Measurements from ENCODE around the gene TET2. TPM values are rescaled to one million over a fixed set of nuclear protein-coding genes. Genes with fewer than 3 reads are reported as not detected.

The TET2 gene
- total RNA-seq, 2 experiments from 2014 or later: 0.19 TPM; not detected in 1

DNA sequence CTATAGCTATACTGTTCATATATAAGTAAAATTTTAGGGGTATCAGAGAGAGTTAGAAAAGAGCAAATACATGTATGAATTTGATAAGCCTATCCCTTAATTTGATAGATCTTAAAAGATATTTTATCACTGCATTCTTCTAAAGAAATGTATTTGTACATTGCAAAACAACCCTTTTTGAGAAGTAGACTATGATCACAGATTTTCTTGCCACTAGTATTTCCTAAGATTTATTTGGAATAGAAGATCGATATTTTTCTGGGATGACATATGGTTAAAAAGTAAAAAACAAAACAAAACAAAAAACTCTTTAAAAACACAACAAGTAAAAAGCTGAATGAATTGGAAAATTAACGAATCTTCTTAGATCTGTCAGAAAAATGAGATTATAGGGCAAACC is 27.4 kb downstream of the TET2 start:
- Histone ChIP-seq H3K4me3 (ENCODE audit: low read depth, low read length, poor library complexity, severe bottlenecking) (no peak overlapping the region), H3K27ac (ENCODE audit: low read depth, low read length, poor library complexity, severe bottlenecking) (no peak overlapping the region), H3K4me1 (ENCODE audit: insufficient read depth, low read length, poor library complexity, severe bottlenecking) (no peaks in the 10 kb centered on the region), H4K20me1 (ENCODE audit: insufficient read depth, low read length) (no peaks in the 10 kb centered on the region), H3K4me2 (ENCODE audit: low read length) (no peak overlapping the region), H3K79me2 (ENCODE audit: insufficient read depth, low read depth, low read length) (no peaks in the 10 kb centered on the region), H2AFZ (ENCODE audit: low read length) (no peak overlapping the region), H3K36me3 (ENCODE audit: insufficient read depth, low read length) (no peaks in the 10 kb centered on the region), H3K9me2 (ENCODE audit: insufficient read depth, low read length) (no peaks in the 10 kb centered on the region), H3K9me3 (ENCODE audit: low read length) (no peaks in the 10 kb centered on the region)
- ChIA-PET POLR2A (interaction anchor here (0.7 kb wide), 1 partner anchor 102 kb away, joined by 3 read pairs; no protein-coding TSS in a partner anchor), CTCF (ENCODE audit: unreplicated experiment) (no interaction called here)
- BruUV-seq (replicated peaks): no TSS peak
- no peak for DNase-seq (ENCODE audit: low spot score)
- TF ChIP-seq, protein P1, sequence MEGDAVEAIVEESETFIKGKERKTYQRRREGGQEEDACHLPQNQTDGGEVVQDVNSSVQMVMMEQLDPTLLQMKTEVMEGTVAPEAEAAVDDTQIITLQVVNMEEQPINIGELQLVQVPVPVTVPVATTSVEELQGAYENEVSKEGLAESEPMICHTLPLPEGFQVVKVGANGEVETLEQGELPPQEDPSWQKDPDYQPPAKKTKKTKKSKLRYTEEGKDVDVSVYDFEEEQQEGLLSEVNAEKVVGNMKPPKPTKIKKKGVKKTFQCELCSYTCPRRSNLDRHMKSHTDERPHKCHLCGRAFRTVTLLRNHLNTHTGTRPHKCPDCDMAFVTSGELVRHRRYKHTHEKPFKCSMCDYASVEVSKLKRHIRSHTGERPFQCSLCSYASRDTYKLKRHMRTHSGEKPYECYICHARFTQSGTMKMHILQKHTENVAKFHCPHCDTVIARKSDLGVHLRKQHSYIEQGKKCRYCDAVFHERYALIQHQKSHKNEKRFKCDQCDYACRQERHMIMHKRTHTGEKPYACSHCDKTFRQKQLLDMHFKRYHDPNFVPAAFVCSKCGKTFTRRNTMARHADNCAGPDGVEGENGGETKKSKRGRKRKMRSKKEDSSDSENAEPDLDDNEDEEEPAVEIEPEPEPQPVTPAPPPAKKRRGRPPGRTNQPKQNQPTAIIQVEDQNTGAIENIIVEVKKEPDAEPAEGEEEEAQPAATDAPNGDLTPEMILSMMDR (conservative IDR thresholded peaks at IDR 0.05; ENCODE audit: low read length): no peak
- TF ChIP-seq EZH2phosphoT487 (IDR thresholded peaks at IDR 0.05; ENCODE audit: borderline replicate concordance, low read depth, low read length): no peak
- intact Hi-C loops (cut with micrococcal nuclease; ENCODE audit: unreplicated experiment): no loop called here

DNA sequence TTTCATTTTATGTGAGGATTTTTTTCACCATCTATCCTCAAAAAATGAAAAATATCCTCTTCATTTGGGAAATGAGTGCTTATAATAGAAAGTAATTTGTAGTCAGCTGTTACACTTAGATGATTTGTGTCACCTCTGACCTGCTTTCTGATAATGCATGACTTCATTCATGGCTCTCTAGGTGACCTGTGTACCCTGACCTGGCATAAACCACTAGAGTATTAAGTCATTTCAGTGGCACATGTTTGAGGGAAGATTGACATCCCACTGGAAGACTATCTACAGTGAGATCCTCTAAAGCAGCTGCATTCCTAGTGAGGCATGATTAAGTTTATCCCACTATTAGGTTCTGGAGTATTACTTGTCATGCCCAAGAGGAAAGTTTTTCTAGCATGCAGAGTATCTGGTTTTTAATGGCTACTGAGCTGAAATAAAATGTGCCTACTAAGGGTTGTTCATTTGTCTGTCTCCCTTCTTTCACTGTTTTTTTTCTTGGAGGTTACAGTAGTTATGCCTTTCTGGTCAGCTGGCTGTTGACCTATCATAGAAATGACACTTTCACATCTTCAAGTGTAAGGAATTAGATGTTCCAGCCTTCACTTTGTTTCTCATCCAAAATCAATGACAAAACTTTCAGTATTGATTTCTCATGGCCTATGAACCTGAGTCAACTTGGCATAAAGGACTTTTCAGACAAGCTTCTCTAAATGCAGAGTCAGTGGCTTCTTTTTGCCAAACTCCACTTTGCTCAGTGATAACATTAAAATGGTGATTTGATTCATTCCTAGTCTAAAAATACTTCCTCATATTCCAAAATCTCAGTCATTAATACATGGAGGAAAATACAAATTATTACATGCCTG is 33.1 kb downstream of the TET2 start:
- Histone ChIP-seq H3K4me3 (ENCODE audit: low read depth, low read length, poor library complexity, severe bottlenecking) (no peak overlapping the region), H3K36me3 (ENCODE audit: insufficient read depth, low read length) (no peaks in the 10 kb centered on the region), H3K9me2 (ENCODE audit: insufficient read depth, low read length) (no peaks in the 10 kb centered on the region), H3K27ac (ENCODE audit: low read depth, low read length, poor library complexity, severe bottlenecking) (no peak overlapping the region), H3K4me2 (ENCODE audit: low read length) (no peak overlapping the region), H4K20me1 (ENCODE audit: insufficient read depth, low read length) (no peaks in the 10 kb centered on the region), H3K79me2 (ENCODE audit: insufficient read depth, low read depth, low read length) (no peaks in the 10 kb centered on the region), H2AFZ (ENCODE audit: low read length) (no peak overlapping the region), H3K4me1 (ENCODE audit: insufficient read depth, low read length, poor library complexity, severe bottlenecking) (no peaks in the 10 kb centered on the region), H3K9me3 (ENCODE audit: low read length) (no peaks in the 10 kb centered on the region)
- TF ChIP-seq, protein P1 (conservative IDR thresholded peaks at IDR 0.05; ENCODE audit: low read length): no peak
- no peak for TF ChIP-seq EZH2phosphoT487 (IDR thresholded peaks at IDR 0.05; ENCODE audit: borderline replicate concordance, low read depth, low read length)
- intact Hi-C loops (cut with micrococcal nuclease; ENCODE audit: unreplicated experiment): no loop called here
- POLR2A ChIA-PET: interaction anchor here (0.7 kb wide), 1 partner anchor 218 kb away, joined by 4 read pairs; no protein-coding TSS in a partner anchor
- CTCF ChIA-PET (ENCODE audit: unreplicated experiment): no interaction called here
- no TSS peak for BruUV-seq (replicated peaks)
- DNase-seq (ENCODE audit: low spot score): no peak

- Histone ChIP-seq H3K4me3 (ENCODE audit: low read depth, low read length, poor library complexity, severe bottlenecking) (no peak overlapping the region), H3K9me2 (ENCODE audit: insufficient read depth, low read length) (no peaks in the 10 kb centered on the region), H3K27ac (ENCODE audit: low read depth, low read length, poor library complexity, severe bottlenecking) (no peak overlapping the region), H3K9me3 (ENCODE audit: low read length) (no peaks in the 10 kb centered on the region), H3K36me3 (ENCODE audit: insufficient read depth, low read length) (no peaks in the 10 kb centered on the region), H2AFZ (ENCODE audit: low read length) (no peak overlapping the region), H3K79me2 (ENCODE audit: insufficient read depth, low read depth, low read length) (no peaks in the 10 kb centered on the region), H3K4me2 (ENCODE audit: low read length) (no peak overlapping the region), H4K20me1 (ENCODE audit: insufficient read depth, low read length) (no peaks in the 10 kb centered on the region), H3K4me1 (ENCODE audit: insufficient read depth, low read length, poor library complexity, severe bottlenecking) (no peaks in the 10 kb centered on the region)
- no peak for TF ChIP-seq EZH2phosphoT487 (IDR thresholded peaks at IDR 0.05; ENCODE audit: borderline replicate concordance, low read depth, low read length)
- TF ChIP-seq, protein P1 (conservative IDR thresholded peaks at IDR 0.05; ENCODE audit: low read length): no peak
- ChIA-PET POLR2A (interaction anchor here (0.7 kb wide), 1 partner anchor 29 kb away, joined by 4 read pairs; no protein-coding TSS in a partner anchor), CTCF (ENCODE audit: unreplicated experiment) (no interaction called here)
- no TSS peak for BruUV-seq (replicated peaks)
- no peak for DNase-seq (ENCODE audit: low spot score)
- intact Hi-C loops (cut with micrococcal nuclease; ENCODE audit: unreplicated experiment): no loop called here
These were observed 34.6 kb downstream of the TET2 start for GRCh38 chr4:105181259-105181658.
